Stimulated activated CD8-positive, alpha-beta memory T cell treated with anti-CD3 and anti-CD28 coated beads, Interleukin-15, amount 100 ng/mL, for 48 hours (primary cell): Measurements from ENCODE around the gene SLCO3A1.
"Not testable (repeated sequence)": the region's sequence is repeated elsewhere in the genome, so short reads cannot be mapped to it uniquely, and the experiment has no call there.

Experiments
- DNase-seq, 2 donors: peaks; one replicate each; pipeline ENCODE4 v3.0.0-alpha.2; 2020; ENCODE audit warnings: low read depth in 2 of 2

Gene SLCO3A1

DNA sequence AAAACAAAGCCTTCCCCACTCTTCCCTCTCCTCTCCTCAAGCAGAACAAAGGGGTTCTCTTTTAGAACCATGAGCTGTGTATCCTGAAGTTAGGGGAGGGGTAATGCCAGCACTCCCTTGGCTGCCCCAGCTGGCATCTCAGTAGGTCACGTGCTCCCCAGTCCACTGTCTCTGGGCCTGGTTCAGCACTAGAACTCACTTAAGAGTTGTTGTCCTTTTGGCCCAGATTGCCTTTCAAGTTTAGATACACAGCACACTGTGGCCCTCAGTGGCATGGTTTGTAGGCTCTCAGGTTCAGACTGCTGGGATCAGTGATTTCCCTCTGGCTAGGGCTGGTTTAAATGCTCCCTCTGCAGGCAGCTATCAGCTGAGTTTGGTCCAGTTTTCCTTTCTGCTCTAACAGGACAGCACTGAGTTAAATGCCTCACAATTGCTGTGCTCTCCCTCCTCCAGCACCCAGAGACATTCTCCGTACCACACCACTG lies 351.8 kb downstream of the SLCO3A1 start:
- no peak for DNase-seq

DNA sequence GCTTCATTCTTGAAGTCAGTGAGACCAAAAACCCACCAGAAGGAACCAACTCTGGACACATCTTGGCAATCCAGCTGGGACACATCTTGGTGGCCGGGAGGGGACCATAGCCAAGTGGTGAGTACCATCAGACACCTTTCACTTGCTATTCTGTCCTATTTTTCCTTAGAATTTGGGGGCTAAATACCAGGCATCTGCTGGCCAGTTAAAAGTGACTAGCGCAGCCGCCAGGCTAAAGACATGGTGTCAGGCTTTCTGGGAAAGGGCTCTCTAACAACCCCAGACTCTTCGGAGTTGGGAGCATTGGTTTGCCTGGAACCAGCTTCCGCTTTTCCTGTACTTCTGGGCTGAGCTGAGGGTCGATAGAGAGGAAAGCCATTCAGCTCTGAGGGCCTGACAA lies 354.1 kb downstream of the SLCO3A1 start:
- DNase-seq, result not testable (repeated sequence)
